Stimulated activated memory B cell treated with anti-CD40 and anti-IgM and Interleukin-4, amounts not matched to agents 10 μg/mL and 1 μg/mL and 100 μg/mL, for 72 hours (primary cell): ENCODE data around the gene ATP6V0A1.

Source experiments
- ATAC-seq: fragments of 150-1000 bp; cut with Tn5 transposase; 2 replicates; pipeline ENCODE4 v1.10.0; 2021
- H3K27ac Mint-ChIP-seq: one replicate; pipeline ENCODE4 v1.8.0; 2022; ENCODE audit warnings: mild to moderate bottlenecking, mixed read lengths
- H3K27me3 Mint-ChIP-seq: one replicate; pipeline ENCODE4 v1.8.0; 2022; ENCODE audit warnings: mixed read lengths
- H3K36me3 Mint-ChIP-seq: one replicate; pipeline ENCODE4 v1.8.0; 2022; ENCODE audit warnings: mixed read lengths
- H3K4me1 Mint-ChIP-seq: one replicate; pipeline ENCODE4 v1.8.0; 2022; ENCODE audit warnings: mixed read lengths
- H3K4me3 Mint-ChIP-seq: one replicate; pipeline ENCODE4 v1.8.0; 2022; ENCODE audit warnings: mild to moderate bottlenecking, moderate library complexity, mixed read lengths
- H3K9me3 Mint-ChIP-seq: one replicate; pipeline ENCODE4 v1.8.0; 2022; ENCODE audit warnings: mixed read lengths

Gene ATP6V0A1

GRCh38 chr17:42517516-42517915 lies 58.8 kb downstream of the ATP6V0A1 start:
- peaks cover 54% of the 10 kb centered on the region for H3K36me3 Mint-ChIP-seq

GRCh38 chr17:42518046-42518754 lies 59.5 kb downstream of the ATP6V0A1 start:
- H3K9me3 Mint-ChIP-seq: no peaks in the 10 kb centered on the region
- peaks cover 10% of the 10 kb centered on the region for H3K4me1 Mint-ChIP-seq
- H3K36me3 Mint-ChIP-seq: peaks cover 61% of the 10 kb centered on the region
- H3K27me3 Mint-ChIP-seq: no peaks in the 10 kb centered on the region
- ATAC-seq: no peak
- no peak overlapping the region for H3K4me3 Mint-ChIP-seq
- H3K27ac Mint-ChIP-seq: no peak overlapping the region

More at GRCh38 chr17:42517516-42517915, 58.8 kb downstream of the ATP6V0A1 start:
- Mint-ChIP-seq H3K9me3 (no peaks in the 10 kb centered on the region), H3K4me1 (peaks cover 17% of the 10 kb centered on the region), H3K4me3 (no peak overlapping the region), H3K27ac (no peak overlapping the region), H3K27me3 (no peaks in the 10 kb centered on the region)
- ATAC-seq: peak; percentile 79

GRCh38 chr17:42518755-42519545 lies 60.3 kb downstream of the ATP6V0A1 start:
- Mint-ChIP-seq H3K4me3 (no peak overlapping the region), H3K27me3 (no peaks in the 10 kb centered on the region), H3K27ac (no peak overlapping the region), H3K36me3 (peaks cover 57% of the 10 kb centered on the region), H3K4me1 (peaks cover 7% of the 10 kb centered on the region), H3K9me3 (no peaks in the 10 kb centered on the region)
- no peak for ATAC-seq

- Mint-ChIP-seq H3K27ac (no peak overlapping the region), H3K9me3 (no peaks in the 10 kb centered on the region), H3K27me3 (no peaks in the 10 kb centered on the region), H3K36me3 (peaks cover 52% of the 10 kb centered on the region), H3K4me1 (peaks cover 7% of the 10 kb centered on the region), H3K4me3 (no peak overlapping the region)
- no peak for ATAC-seq
These were observed 61.1 kb downstream of the ATP6V0A1 start for GRCh38 chr17:42519546-42520491.

GRCh38 chr17:42520540-42520951 lies 61.9 kb downstream of the ATP6V0A1 start:
- Mint-ChIP-seq H3K4me1 (peaks cover 7% of the 10 kb centered on the region), H3K27ac (no peak overlapping the region), H3K27me3 (no peaks in the 10 kb centered on the region), H3K36me3 (peaks cover 49% of the 10 kb centered on the region), H3K9me3 (no peaks in the 10 kb centered on the region), H3K4me3 (no peak overlapping the region)
- no peak for ATAC-seq

GRCh38 chr17:42521036-42521435 lies 62.4 kb downstream of the ATP6V0A1 start:
- Mint-ChIP-seq H3K9me3 (no peaks in the 10 kb centered on the region), H3K36me3 (peaks cover 47% of the 10 kb centered on the region), H3K27me3 (no peaks in the 10 kb centered on the region), H3K27ac (no peak overlapping the region), H3K4me3 (no peak overlapping the region), H3K4me1 (peaks cover 7% of the 10 kb centered on the region)
- no peak for ATAC-seq

GRCh38 chr17:42521666-42522262 lies 63.1 kb downstream of the ATP6V0A1 start:
- Mint-ChIP-seq H3K4me1 (peaks cover 7% of the 10 kb centered on the region), H3K27ac (no peak overlapping the region), H3K9me3 (no peaks in the 10 kb centered on the region), H3K27me3 (no peaks in the 10 kb centered on the region), H3K4me3 (no peak overlapping the region), H3K36me3 (peaks cover 39% of the 10 kb centered on the region)
- ATAC-seq: no peak

GRCh38 chr17:42522263-42522790 lies 63.6 kb downstream of the ATP6V0A1 start:
- no peak for ATAC-seq
- Mint-ChIP-seq H3K9me3 (no peaks in the 10 kb centered on the region), H3K36me3 (peaks cover 38% of the 10 kb centered on the region), H3K27ac (no peak overlapping the region), H3K4me3 (no peak overlapping the region), H3K4me1 (peaks cover 8% of the 10 kb centered on the region), H3K27me3 (no peaks in the 10 kb centered on the region)

GRCh38 chr17:42522798-42523278 lies 64.2 kb downstream of the ATP6V0A1 start:
- no peak for ATAC-seq
- H3K4me1 Mint-ChIP-seq: peaks cover 7% of the 10 kb centered on the region
- H3K36me3 Mint-ChIP-seq: peaks cover 38% of the 10 kb centered on the region
- no peak overlapping the region for H3K27ac Mint-ChIP-seq
- H3K27me3 Mint-ChIP-seq: no peaks in the 10 kb centered on the region
- no peaks in the 10 kb centered on the region for H3K9me3 Mint-ChIP-seq
- H3K4me3 Mint-ChIP-seq: no peak overlapping the region

- no peak overlapping the region for H3K27ac Mint-ChIP-seq
- peaks cover 32% of the 10 kb centered on the region for H3K36me3 Mint-ChIP-seq
- no peak for ATAC-seq
- H3K4me1 Mint-ChIP-seq: peaks cover 16% of the 10 kb centered on the region
- H3K27me3 Mint-ChIP-seq: no peaks in the 10 kb centered on the region
- H3K9me3 Mint-ChIP-seq: no peaks in the 10 kb centered on the region
- H3K4me3 Mint-ChIP-seq: no peak overlapping the region
These were observed 66.5 kb downstream of the ATP6V0A1 start for GRCh38 chr17:42525221-42525620.

GRCh38 chr17:42526031-42526444 lies 67.4 kb downstream of the ATP6V0A1 start:
- H3K27me3 Mint-ChIP-seq: no peaks in the 10 kb centered on the region
- H3K4me1 Mint-ChIP-seq: peaks cover 24% of the 10 kb centered on the region

GRCh38 chr17:42527932-42528331 lies 69.3 kb downstream of the ATP6V0A1 start:
- Mint-ChIP-seq H3K36me3 (peaks cover 5% of the 10 kb centered on the region), H3K9me3 (no peaks in the 10 kb centered on the region), H3K27me3 (no peaks in the 10 kb centered on the region), H3K4me3 (no peak overlapping the region), H3K27ac (no peak overlapping the region), H3K4me1 (peaks cover 33% of the 10 kb centered on the region)
- no peak for ATAC-seq

More at GRCh38 chr17:42526031-42526444, 67.4 kb downstream of the ATP6V0A1 start:
- Mint-ChIP-seq H3K36me3 (peaks cover 24% of the 10 kb centered on the region), H3K27ac (no peak overlapping the region), H3K9me3 (no peaks in the 10 kb centered on the region), H3K4me3 (no peak overlapping the region)
- ATAC-seq: no peak

- no peak for ATAC-seq
- Mint-ChIP-seq H3K9me3 (no peaks in the 10 kb centered on the region), H3K27ac (peak overlapping the region; percentile 48), H3K27me3 (no peaks in the 10 kb centered on the region), H3K4me1 (peaks cover 33% of the 10 kb centered on the region), H3K4me3 (no peak overlapping the region), H3K36me3 (no peaks in the 10 kb centered on the region)
These were observed 70.4 kb downstream of the ATP6V0A1 start for GRCh38 chr17:42529061-42529460.

GRCh38 chr17:42530952-42531454 lies 72.3 kb downstream of the ATP6V0A1 start:
- Mint-ChIP-seq H3K27me3 (no peaks in the 10 kb centered on the region), H3K27ac (peak overlapping the region; percentile 75), H3K9me3 (no peaks in the 10 kb centered on the region), H3K36me3 (no peaks in the 10 kb centered on the region), H3K4me1 (peaks cover 41% of the 10 kb centered on the region), H3K4me3 (no peak overlapping the region)
- no peak for ATAC-seq
